GM19023 (cell line): ENCODE measurements around the gene TRAF2.
"Not testable (repeated sequence)": the region's sequence is repeated elsewhere in the genome, so short reads cannot be mapped to it uniquely, and the experiment has no call there.

Source experiments
- ATAC-seq: cut with Tn5 transposase; IDR thresholded peaks from one replicate; pipeline ENCODE4 v1.9.1; 2021; ENCODE audit warnings: mild to moderate bottlenecking, moderate library complexity; ENCODE audit not compliant: unreplicated experiment

The TRAF2 gene

DNA sequence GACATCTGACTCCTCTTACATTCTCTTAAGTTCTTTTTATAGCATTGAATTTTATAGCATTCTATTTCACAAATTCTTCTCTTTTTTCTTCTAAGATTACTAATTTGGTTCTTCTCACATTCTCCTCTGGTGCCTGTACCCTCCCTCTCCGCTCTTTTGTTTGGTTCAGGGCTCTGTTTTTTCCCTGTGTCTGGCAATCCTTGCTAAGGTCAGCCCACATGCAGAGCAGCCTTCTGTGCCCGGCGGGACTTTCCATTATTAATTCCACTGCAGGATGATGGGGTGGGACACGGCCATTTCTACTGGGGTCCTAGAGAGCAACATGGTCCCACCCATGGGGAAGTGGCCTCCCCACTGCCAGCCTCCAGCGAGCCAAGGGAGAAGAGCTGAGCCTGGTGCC is 9.8 kb upstream of the TRAF2 start:
- no peak for ATAC-seq

DNA sequence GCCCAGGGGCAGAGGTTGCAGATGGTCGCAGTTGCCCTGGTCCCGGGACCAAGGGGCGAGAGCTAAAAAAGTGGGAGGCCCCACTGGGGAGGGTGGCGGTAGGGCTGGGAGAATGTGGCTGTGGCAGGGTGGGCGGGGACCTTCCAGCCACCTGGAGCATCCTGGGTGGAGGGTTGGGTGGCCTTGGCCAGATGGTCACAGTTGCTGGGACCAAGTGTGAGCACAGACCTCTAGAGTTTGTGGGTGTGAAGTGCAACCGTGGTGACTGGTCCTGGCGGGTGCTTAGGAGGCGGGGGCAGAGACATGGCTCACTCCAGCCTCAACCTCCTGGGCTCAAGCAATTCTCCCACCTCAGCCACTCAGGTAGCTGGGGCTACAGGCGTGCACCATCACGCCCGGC is 5.7 kb upstream of the TRAF2 start:
- ATAC-seq, result no peak

DNA sequence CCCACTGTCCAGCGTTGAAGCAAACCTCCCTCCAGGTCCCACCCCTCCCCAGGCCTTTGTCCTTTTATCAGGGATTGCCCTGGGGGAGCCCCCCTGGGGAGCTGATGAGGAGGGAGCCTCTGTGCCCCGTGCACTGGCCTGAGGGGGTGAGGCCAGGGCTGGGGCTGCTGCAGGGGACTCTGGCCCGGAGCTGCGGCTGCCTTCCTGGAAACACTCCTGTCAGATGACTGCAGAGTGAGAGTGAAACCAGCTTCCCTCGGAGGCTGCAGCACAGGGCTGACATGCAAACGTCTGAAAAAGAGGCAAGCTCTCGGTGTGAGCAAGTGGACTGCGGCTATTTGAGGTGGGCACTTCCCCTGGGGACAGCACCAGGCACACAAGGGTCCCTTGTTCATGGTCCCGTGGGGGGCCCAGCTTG is 4.6 kb upstream of the TRAF2 start:
- no peak for ATAC-seq

DNA sequence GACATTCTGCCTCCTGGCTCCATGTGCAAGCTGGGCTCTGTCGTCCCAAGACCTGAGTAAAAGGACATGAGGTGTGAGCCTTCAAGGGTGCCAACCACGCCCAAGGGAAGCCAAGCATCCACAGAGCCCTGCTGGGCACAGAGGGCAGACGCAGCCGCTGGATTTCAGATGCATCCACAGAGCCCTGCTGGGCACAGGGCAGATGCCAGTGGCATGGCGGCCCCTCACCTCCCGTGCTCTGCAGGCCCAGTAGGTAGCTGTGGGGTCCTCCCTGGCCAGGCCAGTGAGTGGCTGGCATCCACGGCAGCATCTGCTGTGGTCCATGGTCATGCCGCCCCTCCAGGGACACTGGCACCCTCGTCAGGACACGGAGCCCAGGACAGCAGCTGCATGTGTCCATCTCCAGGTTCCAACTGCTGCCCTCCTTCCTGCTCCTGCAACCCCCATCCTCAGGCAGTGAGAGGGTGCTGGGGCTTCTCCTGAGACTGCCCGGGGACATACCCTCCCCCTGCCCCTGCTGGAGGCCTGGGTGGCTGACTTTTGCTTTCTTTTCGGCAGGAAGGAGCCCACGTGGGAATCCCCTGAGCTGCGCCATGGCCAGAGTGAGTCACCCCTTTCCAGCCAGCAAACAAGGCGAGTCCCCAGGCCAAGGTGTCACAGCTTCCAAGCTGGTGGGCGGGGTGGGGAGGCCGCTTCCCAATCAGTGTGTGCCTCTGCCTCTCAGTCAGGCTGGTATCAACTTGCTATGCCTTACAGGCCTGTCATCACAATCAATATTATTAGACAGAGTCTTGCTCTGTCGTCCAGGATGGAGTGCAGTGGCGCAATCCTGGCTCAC is 4.0 kb upstream of the TRAF2 start:
- peak; percentile 37 for ATAC-seq

DNA sequence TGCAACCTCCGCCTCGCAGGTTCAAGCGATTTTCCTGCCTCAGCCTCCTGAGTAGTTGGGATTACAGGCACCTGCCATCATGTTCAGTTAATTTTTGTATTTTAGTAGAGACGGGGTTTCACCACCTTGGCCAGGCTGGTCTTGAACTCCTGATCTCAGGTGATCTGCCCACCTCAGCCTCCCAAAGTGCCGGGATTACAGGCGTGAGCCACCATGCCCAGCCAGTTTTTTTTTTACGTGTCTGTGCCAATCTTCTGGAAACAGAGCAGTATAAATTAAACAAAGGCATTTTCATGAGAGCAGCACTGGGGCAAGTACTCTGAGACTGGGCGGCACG is 3.4 kb upstream of the TRAF2 start:
- not testable (repeated sequence) for ATAC-seq

DNA sequence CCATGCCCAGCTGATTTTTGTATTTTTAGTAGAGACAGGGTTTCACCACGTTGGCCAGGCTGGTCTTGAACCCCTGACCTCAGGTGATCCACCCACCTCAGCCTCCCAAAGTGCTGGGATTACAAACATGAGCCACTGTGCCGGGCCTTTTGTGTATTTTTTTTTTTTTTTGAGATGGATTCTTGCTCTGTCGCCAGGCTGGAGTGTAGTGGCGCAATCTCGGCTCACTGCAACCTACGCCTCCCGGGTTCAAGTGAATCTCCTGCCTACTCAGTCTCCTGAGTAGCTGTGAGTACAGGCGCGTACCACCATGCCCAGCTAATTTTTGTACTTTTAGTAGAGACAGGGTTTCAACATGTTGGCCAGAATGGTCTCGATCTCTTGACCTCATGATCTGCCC is 2.6 kb upstream of the TRAF2 start:
- not testable (repeated sequence) for ATAC-seq

DNA sequence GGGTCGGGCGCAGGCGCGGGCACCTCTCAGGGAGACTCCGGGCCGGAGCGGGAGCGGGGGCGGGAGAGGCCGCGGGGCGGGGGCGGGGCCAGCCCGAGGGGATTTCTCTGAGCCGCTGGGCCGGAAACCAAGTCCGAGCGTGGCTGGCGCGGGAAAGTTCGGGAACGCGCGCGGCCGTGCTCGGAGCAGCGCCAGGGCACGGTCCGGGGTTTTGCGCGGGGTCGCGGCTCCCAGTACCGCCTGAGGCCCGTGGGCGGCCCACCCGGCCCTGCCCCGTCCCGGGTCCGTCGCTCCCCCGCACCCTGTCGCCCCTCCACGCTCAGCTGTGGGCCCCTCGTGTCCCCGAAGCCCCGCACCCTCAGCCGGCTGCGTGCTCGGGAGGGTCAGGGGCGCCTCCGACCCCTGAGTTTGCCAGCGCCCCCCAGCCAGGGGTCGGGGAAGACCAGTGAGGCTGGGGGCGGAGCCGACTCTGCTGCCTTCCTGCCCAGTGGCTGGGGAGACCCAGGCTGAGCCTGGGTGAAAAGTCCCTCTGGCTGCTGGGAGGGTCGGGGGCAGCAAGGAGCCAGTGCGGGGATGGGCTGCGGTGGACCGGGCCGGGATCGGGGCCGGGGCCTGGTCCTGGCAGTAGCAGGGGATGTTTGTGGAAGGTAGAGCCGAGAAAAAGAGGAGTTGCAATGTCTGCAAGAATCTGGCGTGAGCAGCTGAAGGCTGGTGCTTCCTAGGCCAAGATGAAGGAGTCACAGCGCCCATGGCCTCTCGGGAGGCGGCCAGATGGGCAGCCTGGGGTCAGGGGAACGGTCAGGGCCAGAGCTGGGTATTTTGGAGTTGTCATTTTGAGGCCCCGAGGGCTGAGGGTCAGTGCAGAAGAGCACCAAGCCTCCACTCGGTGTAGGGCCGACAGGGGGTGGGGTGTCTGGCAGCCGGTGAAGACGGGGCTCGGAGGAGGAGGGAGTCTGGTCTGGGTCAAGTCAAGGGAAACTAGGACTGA is 588 bp downstream of the TRAF2 start:
- ATAC-seq, result peak; percentile 15

DNA sequence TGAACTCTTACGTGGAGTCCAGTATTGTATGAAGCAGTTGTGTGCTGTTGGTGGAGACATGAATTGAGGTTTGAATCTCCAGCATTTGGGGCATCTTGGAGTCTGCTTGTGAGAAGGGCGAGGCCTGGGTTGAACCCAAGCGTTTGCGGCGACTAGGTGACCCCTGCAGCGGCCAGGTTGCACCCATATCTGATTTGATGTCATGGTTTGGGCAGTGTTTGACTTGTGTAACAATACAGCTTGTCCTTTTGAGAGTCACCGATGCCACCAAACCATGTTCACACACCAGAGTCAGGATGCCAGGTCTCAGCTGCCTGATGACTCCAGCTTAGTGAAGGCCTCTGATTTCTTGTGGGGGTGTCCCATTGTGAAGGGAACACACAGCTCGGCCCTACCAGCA is 2.1 kb downstream of the TRAF2 start:
- ATAC-seq, result no peak

DNA sequence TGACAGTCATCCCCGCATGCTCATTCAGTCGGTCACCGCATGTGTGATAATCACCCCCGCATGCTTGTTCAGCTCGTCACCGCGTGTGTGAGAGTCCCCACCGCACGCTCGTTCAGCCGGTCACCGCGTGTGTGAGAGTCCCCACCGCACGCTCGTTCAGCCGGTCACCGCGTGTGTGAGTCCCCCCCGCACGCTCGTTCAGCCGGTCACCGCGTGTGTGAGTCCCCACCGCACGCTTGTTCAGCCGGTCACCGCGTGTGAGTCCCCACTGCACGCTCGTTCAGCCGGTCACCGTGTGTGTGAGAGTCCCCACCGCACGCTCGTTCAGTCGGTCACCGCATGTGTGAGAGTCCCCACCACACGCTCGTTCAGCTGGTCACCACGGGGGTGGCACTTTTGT is 3.5 kb downstream of the TRAF2 start:
- ATAC-seq, result no peak

DNA sequence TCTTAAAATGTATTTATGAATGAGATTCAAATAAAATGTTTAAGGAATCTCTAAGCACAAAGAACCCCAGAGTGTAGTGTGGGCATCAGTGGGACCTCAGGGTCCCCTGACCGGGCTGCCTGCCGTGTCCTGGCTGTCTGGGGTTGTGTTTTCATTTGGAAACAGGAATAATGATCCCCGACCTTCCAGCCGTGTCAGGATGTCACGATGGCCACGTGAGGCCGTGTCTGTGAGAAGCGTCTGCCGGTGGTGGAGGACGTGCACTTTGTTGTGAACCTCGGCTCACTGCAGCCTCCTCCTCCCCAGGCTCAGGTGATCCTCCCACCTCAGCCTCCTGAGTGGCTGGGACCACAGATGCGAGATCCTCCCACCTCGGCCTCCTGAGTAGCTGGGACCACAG is 4.3 kb downstream of the TRAF2 start:
- ATAC-seq, result no peak

DNA sequence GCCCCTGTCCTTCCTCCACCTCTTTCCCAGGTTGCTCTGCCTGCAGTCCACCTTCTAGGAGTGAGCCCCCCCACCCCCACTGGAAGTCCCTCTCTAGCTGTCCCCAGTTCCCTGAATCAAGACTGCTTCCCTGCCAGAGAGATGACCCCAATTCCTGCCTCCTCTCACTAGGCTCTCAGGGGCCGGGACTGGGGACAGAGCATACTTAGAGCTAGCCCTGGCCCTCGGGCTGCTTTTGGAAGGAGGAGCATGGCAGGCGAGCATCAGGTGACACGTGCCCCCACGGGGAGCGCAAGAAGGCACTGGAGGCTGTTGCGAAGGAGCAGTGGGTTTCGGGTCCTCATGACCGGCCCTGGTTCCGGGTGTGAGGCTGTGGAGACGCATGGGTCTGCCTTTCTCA is 9.7 kb downstream of the TRAF2 start:
- ATAC-seq, result no peak

DNA sequence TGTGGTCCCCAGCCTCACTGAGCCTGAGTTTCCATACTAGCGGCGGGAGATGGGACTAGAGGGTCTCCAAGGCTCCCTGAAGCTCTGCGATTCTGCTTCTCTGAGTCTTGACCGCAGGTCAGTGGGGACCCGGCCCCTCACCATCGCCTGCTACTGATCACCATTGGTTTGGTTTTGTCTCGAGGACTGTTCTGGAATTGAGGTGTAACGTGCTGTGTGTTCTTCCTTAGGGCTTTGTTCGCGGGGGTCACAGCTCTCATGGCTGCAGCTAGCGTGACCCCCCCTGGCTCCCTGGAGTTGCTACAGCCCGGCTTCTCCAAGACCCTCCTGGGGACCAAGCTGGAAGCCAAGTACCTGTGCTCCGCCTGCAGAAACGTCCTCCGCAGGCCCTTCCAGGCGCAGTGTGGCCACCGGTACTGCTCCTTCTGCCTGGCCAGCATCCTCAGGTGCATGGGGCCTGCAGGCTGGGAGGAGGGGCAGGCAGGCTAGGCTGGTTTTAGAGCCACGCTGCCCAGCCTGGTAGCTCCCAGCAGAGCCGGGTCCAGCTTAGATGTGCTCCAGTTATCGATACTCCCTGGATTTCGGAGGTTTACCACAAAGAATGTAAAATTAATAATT is 12.3 kb downstream of the TRAF2 start:
- ATAC-seq, result no peak

DNA sequence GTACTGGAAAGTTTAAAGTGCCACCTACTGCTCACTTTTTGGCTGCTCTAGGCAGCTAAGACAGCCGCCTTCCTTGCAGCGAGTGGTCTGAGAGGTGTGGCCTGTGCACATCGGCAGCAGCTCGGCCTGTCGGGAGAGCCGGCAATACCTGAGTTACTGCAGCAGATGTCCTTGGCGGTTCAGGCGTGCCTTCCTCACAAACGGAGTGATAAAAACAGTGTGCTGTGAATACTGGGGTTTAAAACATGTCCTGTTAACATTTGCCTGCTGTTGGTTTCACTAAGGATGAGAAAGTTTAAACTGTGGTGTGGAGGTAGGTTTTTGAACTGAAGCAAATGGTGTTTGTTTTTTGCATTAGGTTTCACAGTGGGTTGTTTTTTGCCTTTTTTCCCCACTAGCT is 12.9 kb downstream of the TRAF2 start:
- ATAC-seq, result peak; percentile 35

DNA sequence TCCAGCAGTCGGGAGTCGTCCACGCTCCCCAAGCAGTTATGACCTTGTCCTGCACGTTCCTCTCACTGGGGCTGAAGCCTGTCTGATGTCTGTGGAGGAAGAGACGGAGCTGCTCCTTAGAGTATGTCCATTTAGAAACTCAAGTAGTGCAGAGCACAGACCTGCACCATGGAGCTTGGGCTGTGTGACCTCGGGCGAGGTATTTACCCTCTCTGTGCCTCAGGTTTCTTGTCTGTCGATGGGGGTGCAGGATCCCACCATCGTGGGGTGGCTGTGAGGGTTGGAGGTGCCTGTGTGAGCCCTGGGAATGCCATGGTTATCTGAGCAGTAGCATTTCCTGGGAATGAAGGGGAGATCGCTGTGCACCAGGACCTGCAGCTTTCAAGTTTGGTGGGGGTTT is 14.2 kb downstream of the TRAF2 start:
- ATAC-seq, result no peak

DNA sequence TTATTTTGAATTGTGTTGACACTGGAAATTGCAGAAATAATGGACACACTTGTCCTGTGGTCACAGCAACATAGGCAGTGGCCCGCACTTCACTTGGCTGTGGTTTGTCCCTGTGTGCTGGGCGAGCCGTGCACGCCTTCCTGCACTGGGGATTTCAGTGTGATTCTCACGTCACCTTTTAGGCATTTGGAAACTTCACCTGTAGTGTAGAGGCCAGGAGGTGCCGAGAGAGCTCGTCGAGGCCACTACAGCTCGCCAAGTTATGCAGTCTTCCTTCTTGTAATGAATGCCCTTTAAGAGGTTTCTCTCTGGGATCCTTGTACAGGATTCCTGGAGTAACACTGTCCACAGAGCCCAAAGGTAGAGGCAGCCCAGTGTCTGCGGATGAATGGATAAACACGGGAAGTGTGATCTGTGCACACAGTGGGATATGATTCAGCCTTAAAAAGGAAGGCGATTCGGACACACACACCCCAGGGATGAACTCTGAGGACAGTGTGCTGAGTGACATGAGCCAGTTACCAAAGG is 14.7 kb downstream of the TRAF2 start:
- ATAC-seq, result no peak

DNA sequence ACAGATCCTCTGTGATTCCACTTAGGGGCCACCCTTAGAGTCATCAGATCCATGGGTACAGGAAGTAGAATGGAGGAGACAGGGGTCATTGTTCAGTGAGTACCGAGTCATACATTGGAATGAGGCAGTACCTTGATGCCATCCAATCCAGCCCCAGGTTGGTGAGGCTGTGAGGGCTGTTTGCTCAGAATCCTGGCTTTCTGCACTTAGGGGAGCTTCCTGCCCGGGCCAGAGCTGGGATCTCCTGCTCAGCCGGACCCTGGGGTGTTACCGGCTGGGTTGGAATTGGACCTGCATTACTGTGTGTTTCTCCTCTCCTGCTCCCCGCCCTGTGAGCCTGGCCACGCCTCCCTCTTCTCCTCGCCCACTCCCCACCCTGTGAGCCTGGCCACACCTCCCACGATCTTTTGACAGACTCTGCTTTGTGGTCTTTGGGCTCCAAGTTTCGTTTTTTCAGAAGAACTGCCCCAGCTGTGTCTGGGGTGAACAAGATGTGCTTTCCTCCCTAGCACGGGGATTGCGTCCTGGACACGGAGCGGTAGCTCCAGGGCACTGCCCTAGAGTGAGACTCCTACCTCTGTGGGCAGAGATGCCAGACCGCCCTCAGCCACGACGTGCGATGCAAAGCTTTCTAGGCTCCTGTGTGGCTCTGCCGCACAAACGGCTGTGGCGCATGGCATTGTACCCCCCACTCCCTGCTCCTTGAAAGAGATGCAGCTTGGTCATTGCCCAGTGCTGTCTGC is 15.4 kb downstream of the TRAF2 start:
- peak; percentile 62 for ATAC-seq

DNA sequence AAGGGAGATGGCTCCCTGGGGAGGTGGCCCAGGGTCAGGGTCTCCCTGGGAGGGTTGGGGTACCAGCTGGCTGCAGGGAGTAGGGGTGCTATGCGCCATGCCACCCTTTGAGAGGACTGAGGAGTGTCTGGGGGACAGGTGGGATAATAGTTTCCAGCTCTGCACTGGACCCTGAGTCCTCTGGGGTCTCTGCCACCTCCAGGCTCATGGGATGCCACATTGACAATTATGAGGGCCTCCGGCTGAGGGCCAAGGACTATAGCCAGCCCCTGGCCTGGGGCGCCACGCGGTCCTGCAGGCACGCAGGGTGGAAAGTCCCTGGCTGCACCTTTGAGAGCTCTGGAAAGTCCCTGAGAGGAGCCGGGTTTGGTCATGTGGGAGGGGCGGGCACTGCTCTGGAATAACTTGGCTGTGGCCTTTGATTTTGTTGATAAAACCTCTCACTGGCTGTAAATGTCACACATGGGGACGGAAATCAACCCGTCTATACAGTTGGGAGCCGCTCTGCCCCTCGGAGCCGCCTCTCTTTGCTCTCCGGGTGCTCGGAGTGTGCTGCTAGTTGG is 16.0 kb downstream of the TRAF2 start:
- peak; percentile 49 for ATAC-seq

DNA sequence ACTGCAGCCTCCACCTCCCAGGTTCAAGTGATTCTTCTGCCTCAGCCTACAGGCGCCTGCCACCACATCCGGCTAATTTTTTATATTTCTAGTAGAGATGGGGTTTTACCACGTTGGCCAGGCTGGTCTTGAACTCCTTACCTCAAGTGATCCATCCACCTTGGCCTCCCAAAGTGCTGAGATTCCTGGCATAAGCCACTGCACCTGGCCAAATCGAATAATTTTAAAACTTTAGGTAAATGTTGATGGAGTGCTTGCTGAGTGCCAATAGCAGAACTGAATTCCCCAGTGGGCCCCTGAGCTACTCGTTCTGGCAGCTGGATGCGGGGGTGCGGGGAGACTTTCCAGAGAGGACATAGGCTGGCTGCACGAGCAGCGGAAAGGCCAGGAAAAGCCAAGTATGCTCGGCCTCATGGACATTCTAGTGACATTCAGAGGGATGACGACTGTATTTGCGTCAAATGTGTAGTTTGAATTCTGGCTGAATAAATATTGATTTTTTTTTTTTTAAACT is 16.8 kb downstream of the TRAF2 start:
- ATAC-seq, result no peak

DNA sequence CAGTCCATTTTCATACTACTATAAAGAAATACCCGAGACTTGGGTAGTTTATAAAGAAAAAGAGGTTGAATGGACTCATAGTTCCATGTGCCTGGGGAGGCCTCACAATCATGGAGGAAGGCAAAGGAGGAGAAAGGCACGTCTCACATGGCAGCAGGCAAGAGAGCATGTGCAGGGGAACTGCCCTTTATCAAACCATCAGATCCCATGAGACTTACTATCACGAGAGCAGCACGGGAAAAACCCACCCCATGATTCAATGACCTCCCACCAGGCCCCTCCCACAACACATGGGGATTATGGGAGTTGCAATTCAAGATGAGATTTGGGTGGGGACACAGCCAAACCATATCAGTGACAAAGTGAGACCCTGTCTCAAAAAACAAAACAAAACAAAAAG is 19.9 kb downstream of the TRAF2 start:
- no peak for ATAC-seq
